Endometrium (tissue), 2 donors: ENCODE results near the gene TACR1.
"Not testable (repeated sequence)": the region's sequence is repeated elsewhere in the genome, so short reads cannot be mapped to it uniquely, and the experiment has no call there.

ENCODE experiments used
- FAIRE-seq: peaks from 2 replicates; lab custom pipeline; 2012; peaks lifted over from hg19 to GRCh38; lab: Jason Lieb, UNC
- donor health status: control.
- donor health status: control.

TACR1 gene

GRCh38 chr2:75199428-75200011, at the start of gene TACR1:
TACR1 (minus strand) TSS chr2:75199520; CDS start chr2:75198934, 586 bp downstream.
- FAIRE-seq, result no peak

GRCh38 chr2:75248581-75248980, 49.3 kb upstream of the TACR1 start:
- not testable (repeated sequence) for FAIRE-seq

GRCh38 chr2:75246441-75247167, 47.3 kb upstream of the TACR1 start:
- FAIRE-seq, result no peak

- no peak for FAIRE-seq
These were observed 43.9 kb upstream of the TACR1 start for GRCh38 chr2:75243219-75243618.

GRCh38 chr2:75241696-75242095, 42.4 kb upstream of the TACR1 start:
- FAIRE-seq, result no peak

- no peak for FAIRE-seq
These were observed 39.5 kb upstream of the TACR1 start for GRCh38 chr2:75238670-75239330.

- FAIRE-seq, result no peak
These were observed 38.0 kb upstream of the TACR1 start for GRCh38 chr2:75237296-75237695.

- no peak for FAIRE-seq
These were observed 34.6 kb upstream of the TACR1 start for GRCh38 chr2:75233965-75234364.

- FAIRE-seq, result no peak
These were observed 27.3 kb upstream of the TACR1 start for GRCh38 chr2:75226617-75227016.

GRCh38 chr2:75226099-75226498, 26.8 kb upstream of the TACR1 start:
- FAIRE-seq, result no peak

GRCh38 chr2:75224636-75225094, 25.3 kb upstream of the TACR1 start:
- FAIRE-seq, result no peak

- no peak for FAIRE-seq
These were observed 23.2 kb upstream of the TACR1 start for GRCh38 chr2:75222527-75222926.

- no peak for FAIRE-seq
These were observed 22.5 kb upstream of the TACR1 start for GRCh38 chr2:75221862-75222261.

- not testable (repeated sequence) for FAIRE-seq
These were observed 19.9 kb upstream of the TACR1 start for GRCh38 chr2:75219213-75219612.

GRCh38 chr2:75211266-75211770, 12.0 kb upstream of the TACR1 start:
- no peak for FAIRE-seq

GRCh38 chr2:75210409-75210808, 11.1 kb upstream of the TACR1 start:
- no peak for FAIRE-seq

GRCh38 chr2:75208738-75209137, 9.4 kb upstream of the TACR1 start:
- no peak for FAIRE-seq

GRCh38 chr2:75204833-75205232, 5.5 kb upstream of the TACR1 start:
- FAIRE-seq, result no peak

- no peak for FAIRE-seq
These were observed 3.0 kb upstream of the TACR1 start for GRCh38 chr2:75202359-75202758.

GRCh38 chr2:75200140-75201096, 1.1 kb upstream of the TACR1 start:
- FAIRE-seq, result no peak

- no peak for FAIRE-seq
These were observed 4.1 kb downstream of the TACR1 start for GRCh38 chr2:75195076-75195691.
